C4-2B (cell line): ENCODE measurements around the gene FIG4.

Source experiments
- CTCF ChIP-seq: fragments of 450-650 bp; conservative IDR thresholded peaks from 2 replicates; pipeline ENCODE4 v1.5.1; 2017; ENCODE audit warnings: mild to moderate bottlenecking
- ZFX ChIP-seq: fragments of 450-650 bp; IDR thresholded peaks from 2 replicates; pipeline ENCODE4 v1.6.1; 2017

DNA sequence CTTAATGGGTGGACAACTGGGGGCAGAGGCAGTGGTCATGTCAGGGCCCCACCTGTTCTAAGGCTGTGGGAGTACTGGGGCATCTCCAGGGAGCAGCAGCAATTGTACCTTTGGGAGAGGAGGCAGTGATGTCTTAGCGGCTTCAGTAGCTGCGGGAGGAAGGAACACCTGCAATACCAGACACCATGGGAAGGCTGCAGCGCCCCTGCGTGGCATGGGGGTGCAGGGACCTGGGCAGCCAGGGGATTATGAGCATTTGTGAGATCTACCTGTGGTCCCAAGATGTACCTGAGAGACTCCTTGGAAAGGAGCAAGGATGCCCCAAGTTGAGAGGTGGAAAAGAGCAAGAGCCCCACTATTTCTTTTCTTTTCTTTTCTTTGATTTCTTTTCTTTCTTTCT is 174.9 kb downstream of the FIG4 start:
- no peak for TF ChIP-seq ZFX
- TF ChIP-seq CTCF, result no peak
